RWPE2 (cell line): ENCODE measurements around the gene STX7.
A peak's percentile ranks its signal among the peaks of the same experiment; 100 is the strongest.

Experiments
- ATAC-seq: fragments of 200-7000 bp; cut with Tn5 transposase; 3 replicates; pipeline ENCODE4 v1.9.1; 2021; ENCODE audit warnings: low read depth
- DNase-seq: peaks from one replicate; pipeline ENCODE4 v3.0.0-alpha.2; 2020; ENCODE audit warnings: low spot score
- H3K27ac ChIP-seq: fragments of 450-650 bp; 2 replicates; pipeline ENCODE4 v1.5.1; 2017; ENCODE audit warnings: mild to moderate bottlenecking; ENCODE audit not compliant: poor library complexity, severe bottlenecking
- H3K27me3 ChIP-seq: fragments of 250-450 bp; sonication (Bioruptor Pico); 2 replicates; pipeline ENCODE4 v1.5.1; 2021; ENCODE audit warnings: mild to moderate bottlenecking, moderate library complexity; ENCODE audit not compliant: insufficient read depth, poor library complexity, severe bottlenecking
- H3K36me3 ChIP-seq: fragments of 250-450 bp; sonication (Bioruptor Pico); 2 replicates; pipeline ENCODE4 v1.5.1; 2020; ENCODE audit warnings: low read depth, mild to moderate bottlenecking, moderate library complexity
- H3K4me1 ChIP-seq: fragments of 250-450 bp; sonication (Bioruptor Pico); 2 replicates; pipeline ENCODE4 v1.5.1; 2021; ENCODE audit warnings: mild to moderate bottlenecking, moderate library complexity; ENCODE audit not compliant: insufficient read depth, poor library complexity, severe bottlenecking
- H3K4me3 ChIP-seq: fragments of 250-450 bp; sonication (Bioruptor Pico); 2 replicates; pipeline ENCODE4 v1.5.1; 2021; ENCODE audit warnings: mild to moderate bottlenecking, moderate library complexity; ENCODE audit not compliant: severe bottlenecking
- H3K9me3 ChIP-seq: fragments of 250-450 bp; sonication (Bioruptor Pico); 2 replicates; pipeline ENCODE4 v1.5.1; 2021; ENCODE audit warnings: mild to moderate bottlenecking, moderate library complexity; ENCODE audit not compliant: severe bottlenecking
- CTCF ChIP-seq: fragments of 450-650 bp; IDR thresholded peaks from one replicate; pipeline ENCODE4 v1.5.1; 2017; ENCODE audit warnings: mild to moderate bottlenecking, moderate library complexity; ENCODE audit not compliant: poor library complexity, severe bottlenecking

Gene STX7

GRCh38 chr6:132405143-132405915 lies 107.6 kb downstream of the STX7 start:
- Histone ChIP-seq H3K27me3 (no peaks in the 10 kb centered on the region), H3K36me3 (no peaks in the 10 kb centered on the region), H3K9me3 (no peaks in the 10 kb centered on the region), H3K4me1 (no peaks in the 10 kb centered on the region), H3K4me3 (no peak overlapping the region), H3K27ac (no peak overlapping the region)
- ATAC-seq (no peak), DNase-seq (no peak)
- no peak for TF ChIP-seq CTCF

GRCh38 chr6:132404736-132405135 lies 108.2 kb downstream of the STX7 start:
- no peak for DNase-seq
- no peaks in the 10 kb centered on the region for H3K27me3 ChIP-seq

GRCh38 chr6:132404330-132404729 lies 108.6 kb downstream of the STX7 start:
- H3K4me3 ChIP-seq = no peak overlapping the region
- no peaks in the 10 kb centered on the region for H3K9me3 ChIP-seq
- H3K27ac ChIP-seq = no peak overlapping the region
- no peak for TF ChIP-seq CTCF
- H3K36me3 ChIP-seq = no peaks in the 10 kb centered on the region
- peaks cover 7% of the 10 kb centered on the region for H3K4me1 ChIP-seq
- H3K27me3 ChIP-seq = no peaks in the 10 kb centered on the region
- DNase-seq (no peak), ATAC-seq (no peak)

More at GRCh38 chr6:132404736-132405135, 108.2 kb downstream of the STX7 start:
- no peak overlapping the region for H3K4me3 ChIP-seq
- H3K27ac ChIP-seq = no peak overlapping the region
- H3K9me3 ChIP-seq = no peaks in the 10 kb centered on the region
- no peaks in the 10 kb centered on the region for H3K36me3 ChIP-seq
- no peak for TF ChIP-seq CTCF
- peaks cover 3% of the 10 kb centered on the region for H3K4me1 ChIP-seq
- no peak for ATAC-seq

DNA sequence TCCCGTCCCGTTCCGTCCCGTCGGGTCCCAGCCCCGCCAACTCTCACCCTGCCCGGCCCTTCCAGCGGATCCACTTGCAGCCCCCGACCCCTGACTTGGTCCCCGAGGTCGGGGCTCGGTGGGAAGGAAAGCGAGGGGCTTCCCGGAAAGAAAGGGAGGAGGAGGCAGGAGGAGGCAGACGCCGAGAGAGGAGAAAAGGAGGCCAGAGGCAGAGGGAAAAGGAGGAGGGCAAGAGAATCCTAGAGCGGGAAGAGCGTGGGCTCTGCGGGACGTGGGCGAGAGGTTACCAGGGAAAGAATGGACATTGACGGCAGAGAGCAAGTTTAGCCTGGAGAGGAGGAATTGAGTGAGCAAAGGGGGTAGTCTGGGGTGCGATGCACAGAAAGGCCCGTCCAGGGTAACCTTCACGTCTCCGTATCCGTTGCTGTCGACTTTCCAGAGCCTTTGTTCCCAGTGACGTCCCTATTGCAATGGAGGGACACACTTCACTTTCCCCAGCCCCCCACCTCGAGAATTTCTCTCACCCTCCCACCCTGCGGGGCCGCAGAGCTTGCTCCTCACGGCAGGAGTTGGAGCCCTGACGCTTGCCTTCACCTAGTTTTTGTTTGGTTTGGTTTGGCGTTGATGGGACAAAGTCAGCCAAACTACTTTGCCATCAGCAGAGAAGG lies 111.2 kb downstream of the STX7 start:
- TF ChIP-seq CTCF = no peak
- Histone ChIP-seq H3K36me3 (no peaks in the 10 kb centered on the region), H3K4me3 (peak overlapping the region; percentile 98), H3K27me3 (no peaks in the 10 kb centered on the region), H3K9me3 (no peaks in the 10 kb centered on the region), H3K4me1 (peaks cover 9% of the 10 kb centered on the region), H3K27ac (no peak overlapping the region)
- ATAC-seq = no peak
- DNase-seq = no peak
